AG10803 (cell line): ENCODE results near the gene ATP5PO.

Experiments used
- DNase-seq: peaks from one replicate; pipeline ENCODE4 v3.0.0; 2010; ENCODE audit warnings: low read depth
- H3K4me3 ChIP-seq: 2 replicates; pipeline ENCODE4 v1.5.1; 2011; ENCODE audit warnings: mild to moderate bottlenecking, low read length, control low read depth
- CTCF ChIP-seq: conservative IDR thresholded peaks from 2 replicates; pipeline ENCODE4 v1.5.1; 2011; ENCODE audit warnings: mild to moderate bottlenecking, low read length, control low read depth, inconsistent platforms

ATP5PO gene

GRCh38 chr21:33909756-33910155 is 5.8 kb downstream of the ATP5PO start:
- H3K4me3 ChIP-seq: no peak overlapping the region
- no peak for DNase-seq
- TF ChIP-seq CTCF: no peak

DNA sequence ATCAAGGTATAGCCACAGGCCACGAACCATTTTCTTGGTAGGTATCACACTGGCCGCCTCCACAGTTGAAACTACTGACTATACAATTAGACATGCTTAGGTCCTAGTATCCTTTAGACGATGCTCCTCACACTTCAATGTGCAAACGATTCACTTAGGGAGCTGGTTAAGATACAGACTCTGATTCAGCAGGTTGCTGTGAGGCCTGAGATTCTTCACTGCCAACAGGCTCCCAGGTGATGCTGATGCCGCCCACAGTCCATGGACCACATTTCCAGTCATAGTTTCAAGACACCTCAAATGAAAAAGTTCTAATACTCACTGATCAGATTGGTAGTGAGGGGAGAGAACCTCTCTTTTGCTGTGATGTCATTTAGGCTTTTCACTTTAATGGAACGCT is 6.8 kb downstream of the ATP5PO start:
- no peak for TF ChIP-seq CTCF
- H3K4me3 ChIP-seq: no peak overlapping the region
- no peak for DNase-seq

GRCh38 chr21:33904041-33904440 is 11.6 kb downstream of the ATP5PO start:
- no peak overlapping the region for H3K4me3 ChIP-seq
- no peak for DNase-seq
- TF ChIP-seq CTCF: no peak

GRCh38 chr21:33902349-33902748 is 13.3 kb downstream of the ATP5PO start:
- DNase-seq: no peak
- TF ChIP-seq CTCF: no peak
- no peak overlapping the region for H3K4me3 ChIP-seq

DNA sequence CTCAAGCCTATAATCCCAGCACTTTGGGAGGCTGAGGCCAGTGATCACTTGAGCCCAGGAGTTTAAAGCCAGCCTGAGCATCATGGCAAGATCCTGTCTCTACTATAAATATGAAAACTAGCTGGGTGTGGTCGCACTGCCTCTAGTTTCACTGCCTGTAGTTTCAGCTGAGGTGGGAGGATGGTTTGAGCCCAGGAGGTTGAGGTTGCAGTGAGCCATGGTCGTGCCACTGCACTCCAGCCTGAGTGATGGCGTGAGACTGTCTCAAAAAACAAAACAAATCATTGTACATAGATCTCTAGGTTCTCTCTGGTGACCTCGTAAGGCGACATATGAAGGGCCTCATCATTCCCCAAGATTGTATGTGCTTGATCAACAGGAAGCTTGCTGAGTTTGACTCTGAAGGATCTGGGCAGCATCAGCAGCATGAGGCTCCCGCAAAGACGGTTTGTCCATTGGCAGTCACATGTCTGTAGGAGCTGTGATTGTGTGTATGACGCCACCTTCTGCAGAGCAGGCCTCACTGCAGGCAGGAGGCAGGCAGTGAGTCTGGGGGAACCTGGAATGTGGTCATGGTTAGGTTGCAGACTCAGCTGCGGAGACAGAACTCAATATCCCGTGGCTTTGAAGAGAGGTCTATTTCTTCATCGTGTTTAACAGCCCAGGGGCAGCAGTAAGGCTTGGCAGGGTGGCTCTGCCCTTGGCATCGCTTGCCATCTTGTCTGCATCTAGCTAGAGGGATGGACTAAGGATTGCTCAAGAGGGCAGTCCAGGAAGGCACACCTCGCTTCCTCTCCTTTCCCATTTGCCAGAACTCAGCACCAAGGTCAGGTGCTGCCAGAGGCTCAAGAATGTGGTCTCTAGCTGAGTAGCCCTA is 14.0 kb downstream of the ATP5PO start:
- H3K4me3 ChIP-seq: no peak overlapping the region
- peak; percentile 74 for DNase-seq
- peak; percentile 79 for TF ChIP-seq CTCF

GRCh38 chr21:33899199-33899598 is 16.4 kb downstream of the ATP5PO start:
- TF ChIP-seq CTCF: no peak
- no peak overlapping the region for H3K4me3 ChIP-seq
- DNase-seq: peak; percentile 38

GRCh38 chr21:33898586-33898985 is 17.0 kb downstream of the ATP5PO start:
- H3K4me3 ChIP-seq: no peak overlapping the region
- TF ChIP-seq CTCF: no peak
- DNase-seq: peak; percentile 34
